Activated B cell treated with CpG ODN at 0.5 μM for 24 hours (primary cell): ENCODE results near the gene LEFTY2. TPM values are rescaled to one million over a fixed set of nuclear protein-coding genes. Genes with fewer than 3 reads are reported as not detected.
"Not testable (repeated sequence)": the region's sequence is repeated elsewhere in the genome, so short reads cannot be mapped to it uniquely, and the experiment has no call there.

ENCODE experiments used
- ATAC-seq: fragments of 200-7000 bp; cut with Tn5 transposase; one replicate; pipeline ENCODE4 v1.10.0; 2021; ENCODE audit warnings: low read depth, mild to moderate bottlenecking, moderate library complexity
- CTCF ChIA-PET: fragments of 350-600 bp; sonication (Branson Sonifier 250); formaldehyde crosslinking; loops from one replicate; lab custom pipeline; 2021; ENCODE audit warnings: antibody characterized with exemption; lab: Charles Lee
- POLR2A ChIA-PET: fragments of 350-600 bp; sonication (Branson Sonifier 250); formaldehyde crosslinking; loops from one replicate; lab custom pipeline; 2021; ENCODE audit warnings: antibody characterized with exemption; lab: Charles Lee
- DNase-seq: peaks from one replicate; pipeline ENCODE4 v3.0.0; 2022
- H3K27ac Mint-ChIP-seq: one replicate; pipeline ENCODE4 v1.8.0; 2020; ENCODE audit warnings: mixed read lengths
- H3K27me3 Mint-ChIP-seq: one replicate; pipeline ENCODE4 v1.8.0; 2021; ENCODE audit warnings: mixed read lengths
- H3K36me3 Mint-ChIP-seq: one replicate; pipeline ENCODE4 v1.8.0; 2021; ENCODE audit warnings: low read depth, mixed read lengths
- H3K4me1 Mint-ChIP-seq: one replicate; pipeline ENCODE4 v1.8.0; 2021; ENCODE audit warnings: mixed read lengths
- H3K4me3 Mint-ChIP-seq: one replicate; pipeline ENCODE4 v1.8.0; 2020; ENCODE audit warnings: mild to moderate bottlenecking, mixed read lengths
- H3K9me3 Mint-ChIP-seq: one replicate; pipeline ENCODE4 v1.8.0; 2020; ENCODE audit warnings: mixed read lengths
- CTCF ChIP-seq: fragments of 200-600 bp; IDR thresholded peaks from one replicate; pipeline ENCODE4 v1.8.0; 2022; ENCODE audit warnings: antibody characterized with exemption, mild to moderate bottlenecking
- intact Hi-C: fragments of 100-400 bp; cut with micrococcal nuclease; formaldehyde crosslinking; loops from one replicate; pipeline ENCODE4 v1.15.1; 2024
- total RNA-seq: library from RNA; stranded (reverse); gene quantifications from 2 replicates; pipeline ENCODE4 v1.2.3, GENCODE V29; 2022

The LEFTY2 gene
- total RNA-seq, 1 donor from 2014 or later, result not detected

DNA sequence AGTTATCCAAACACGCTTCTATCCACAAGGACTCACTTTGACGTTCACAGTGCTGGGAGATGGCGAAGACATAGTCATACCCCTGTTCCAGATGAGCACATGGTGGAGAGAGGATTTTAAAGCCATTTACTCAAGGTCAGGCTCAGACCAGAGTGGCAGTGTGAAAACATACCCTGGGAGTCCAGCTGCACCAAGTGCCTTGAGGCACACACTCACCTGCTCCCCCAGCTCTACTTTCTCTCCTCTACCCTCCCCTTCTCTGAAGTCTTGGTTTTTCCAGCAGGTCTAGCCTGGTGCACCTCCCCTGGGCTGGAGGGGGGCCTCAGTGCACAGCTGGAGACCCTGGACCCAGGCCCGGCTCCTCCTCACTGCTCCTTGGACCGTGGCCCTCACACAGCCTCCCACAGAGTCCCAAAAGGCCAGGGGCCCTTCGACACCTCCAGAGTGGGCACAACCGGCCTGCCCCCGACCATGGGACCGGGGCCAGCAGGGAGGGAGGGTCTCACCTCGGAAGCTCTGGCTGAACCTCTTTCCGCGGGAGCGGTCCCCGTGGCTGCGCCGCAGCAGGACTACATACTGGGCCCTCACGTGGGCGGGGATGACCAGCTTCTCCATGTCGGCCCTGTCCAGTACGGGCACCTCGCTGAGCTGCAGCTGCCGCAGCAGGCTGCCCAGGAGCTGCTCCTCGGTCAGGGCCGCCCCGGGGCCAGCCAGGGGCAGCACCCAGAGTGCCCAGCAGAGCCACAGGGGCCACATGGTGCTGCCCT is 452 bp downstream of the LEFTY2 start:
- no peak overlapping the region for H3K4me3 Mint-ChIP-seq
- DNase-seq (no peak), ATAC-seq (no peak)
- intact Hi-C loops, result no loop called here
- H3K36me3 Mint-ChIP-seq, result no peaks in the 10 kb centered on the region
- H3K27me3 Mint-ChIP-seq, result peaks cover 8% of the 10 kb centered on the region
- ChIA-PET CTCF (no interaction called here), POLR2A (interaction anchor here (0.5 kb wide), 1 partner anchor 88 kb away, joined by 3 read pairs; no protein-coding TSS in a partner anchor)
- no peaks in the 10 kb centered on the region for H3K9me3 Mint-ChIP-seq
- no peak for TF ChIP-seq CTCF
- H3K4me1 Mint-ChIP-seq, result peaks cover 9% of the 10 kb centered on the region
- H3K27ac Mint-ChIP-seq, result no peak overlapping the region

GRCh38 chr1:225939939-225940310 is 1.1 kb downstream of the LEFTY2 start:
- H3K36me3 Mint-ChIP-seq, CTCF ChIA-PET, H3K4me3 Mint-ChIP-seq, H3K4me1 Mint-ChIP-seq, H3K27ac Mint-ChIP-seq, H3K27me3 Mint-ChIP-seq, POLR2A ChIA-PET, DNase-seq, ATAC-seq, H3K9me3 Mint-ChIP-seq, intact Hi-C loops: not testable (repeated sequence)

DNA sequence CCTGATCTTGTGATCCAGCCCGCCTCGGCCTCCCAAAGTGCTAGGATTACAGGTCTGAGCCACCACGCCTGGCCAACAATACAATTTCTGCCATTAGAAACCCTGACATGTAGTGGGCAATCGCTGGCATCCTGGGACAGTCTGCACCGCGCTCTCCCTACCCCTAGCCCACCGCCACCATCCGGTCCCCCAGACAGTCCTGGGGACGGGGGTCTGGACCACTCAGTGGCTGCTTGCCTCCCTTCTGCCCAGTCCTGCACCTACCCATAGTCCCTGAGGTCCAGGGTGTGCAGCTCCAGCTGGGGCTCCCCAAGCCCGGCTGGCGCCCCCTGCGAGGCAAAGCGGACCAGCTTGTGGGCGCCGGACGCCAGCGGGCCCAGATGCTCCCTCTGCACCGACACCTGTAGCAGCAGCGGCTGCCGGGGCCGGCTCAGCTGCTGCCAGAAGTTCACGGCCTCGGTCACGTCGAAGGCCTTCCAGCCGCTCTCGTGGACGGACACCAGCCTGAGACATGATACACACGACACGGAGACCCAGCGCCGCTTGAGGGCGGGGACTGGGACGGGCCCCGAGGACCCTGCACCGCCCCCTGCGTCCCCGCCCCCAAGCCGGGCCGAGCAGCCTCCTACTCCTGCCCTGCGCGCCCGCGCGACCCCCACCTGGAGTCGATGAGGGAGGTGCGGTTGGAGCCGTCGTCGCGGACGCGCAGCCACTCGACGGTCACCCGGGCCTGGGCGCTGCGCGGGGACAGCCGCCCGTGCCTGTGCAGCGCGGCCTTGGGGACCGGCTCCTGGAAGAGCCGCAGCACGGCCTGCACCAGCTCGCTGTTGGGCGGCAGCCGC is 1.7 kb downstream of the LEFTY2 start:
- ATAC-seq, H3K4me1 Mint-ChIP-seq: not testable (repeated sequence)
- POLR2A ChIA-PET, result interaction anchor here (0.5 to 0.7 kb wide), 2 partner anchors 9 to 174 kb away, joined by 5 to 10 read pairs; no protein-coding TSS in a partner anchor

GRCh38 chr1:225937048-225937968 is 3.7 kb downstream of the LEFTY2 start:
- ChIA-PET POLR2A (interaction anchor here (5.1 kb wide), 1 partner anchor 13 kb away, joined by 26 read pairs; the partner anchor contains the start of gene PYCR2), CTCF (no interaction called here)
- H3K4me1 Mint-ChIP-seq, result no peaks in the 10 kb centered on the region
- ATAC-seq (no peak), DNase-seq (no peak)
- intact Hi-C loops, result no loop called here
- TF ChIP-seq CTCF, result no peak
- H3K4me3 Mint-ChIP-seq, result no peak overlapping the region
- H3K27ac Mint-ChIP-seq, result no peak overlapping the region
- H3K27me3 Mint-ChIP-seq, result peaks cover 3% of the 10 kb centered on the region
- H3K36me3 Mint-ChIP-seq, result no peaks in the 10 kb centered on the region
- no peaks in the 10 kb centered on the region for H3K9me3 Mint-ChIP-seq

More for the DNA sequence above, 1.7 kb downstream of the LEFTY2 start:
- H3K4me3 Mint-ChIP-seq, H3K27ac Mint-ChIP-seq, H3K9me3 Mint-ChIP-seq, DNase-seq, H3K36me3 Mint-ChIP-seq, CTCF ChIA-PET, H3K27me3 Mint-ChIP-seq, intact Hi-C loops: not testable (repeated sequence)

- H3K4me3 Mint-ChIP-seq, result no peak overlapping the region
- peaks cover 3% of the 10 kb centered on the region for H3K27me3 Mint-ChIP-seq
- no peak overlapping the region for H3K27ac Mint-ChIP-seq
- no peaks in the 10 kb centered on the region for H3K36me3 Mint-ChIP-seq
- no peak for TF ChIP-seq CTCF
- intact Hi-C loops, result no loop called here
- CTCF ChIA-PET, result no interaction called here
- H3K9me3 Mint-ChIP-seq, result no peaks in the 10 kb centered on the region
- POLR2A ChIA-PET, result interaction anchor here (5.1 kb wide), 1 partner anchor 12 kb away, joined by 26 read pairs; the partner anchor contains the start of gene PYCR2
- ATAC-seq, result no peak
- H3K4me1 Mint-ChIP-seq, result no peaks in the 10 kb centered on the region
- DNase-seq, result no peak
These were observed 4.5 kb downstream of the LEFTY2 start for GRCh38 chr1:225936523-225936922.

DNA sequence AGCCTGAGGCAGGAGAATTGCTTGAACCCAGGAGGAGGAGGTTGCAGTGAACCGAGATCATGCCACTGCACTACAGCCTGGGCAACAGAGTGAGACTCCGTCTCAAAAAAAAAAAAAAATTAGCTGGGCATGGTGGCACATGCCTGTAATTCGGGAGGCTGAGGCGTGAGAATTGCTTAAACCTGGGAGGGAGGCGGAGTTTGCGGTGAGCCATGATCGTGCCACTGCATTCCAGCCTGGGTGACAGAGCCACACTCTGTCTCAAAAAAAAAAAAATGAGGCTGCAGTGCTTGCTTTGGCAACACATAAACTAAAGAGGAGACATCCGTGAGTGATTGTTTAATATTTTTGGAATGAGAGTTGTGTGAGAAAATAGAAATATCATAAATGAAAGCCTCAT is 4.9 kb downstream of the LEFTY2 start:
- CTCF ChIA-PET, DNase-seq, H3K9me3 Mint-ChIP-seq, intact Hi-C loops, H3K4me1 Mint-ChIP-seq, H3K36me3 Mint-ChIP-seq, H3K27me3 Mint-ChIP-seq, H3K4me3 Mint-ChIP-seq, ATAC-seq, H3K27ac Mint-ChIP-seq: not testable (repeated sequence)
- POLR2A ChIA-PET, result interaction anchor here (5.1 kb wide), 1 partner anchor 11 kb away, joined by 26 read pairs; the partner anchor contains the start of gene PYCR2
